Measurements from ENCODE around the gene DHRS7C. TPM values are rescaled to one million over a fixed set of nuclear protein-coding genes. Genes with fewer than 3 reads are reported as not detected.

The DHRS7C gene
- total and polyA plus RNA-seq, 7 experiments from 2014 or later = not detected

DNA sequence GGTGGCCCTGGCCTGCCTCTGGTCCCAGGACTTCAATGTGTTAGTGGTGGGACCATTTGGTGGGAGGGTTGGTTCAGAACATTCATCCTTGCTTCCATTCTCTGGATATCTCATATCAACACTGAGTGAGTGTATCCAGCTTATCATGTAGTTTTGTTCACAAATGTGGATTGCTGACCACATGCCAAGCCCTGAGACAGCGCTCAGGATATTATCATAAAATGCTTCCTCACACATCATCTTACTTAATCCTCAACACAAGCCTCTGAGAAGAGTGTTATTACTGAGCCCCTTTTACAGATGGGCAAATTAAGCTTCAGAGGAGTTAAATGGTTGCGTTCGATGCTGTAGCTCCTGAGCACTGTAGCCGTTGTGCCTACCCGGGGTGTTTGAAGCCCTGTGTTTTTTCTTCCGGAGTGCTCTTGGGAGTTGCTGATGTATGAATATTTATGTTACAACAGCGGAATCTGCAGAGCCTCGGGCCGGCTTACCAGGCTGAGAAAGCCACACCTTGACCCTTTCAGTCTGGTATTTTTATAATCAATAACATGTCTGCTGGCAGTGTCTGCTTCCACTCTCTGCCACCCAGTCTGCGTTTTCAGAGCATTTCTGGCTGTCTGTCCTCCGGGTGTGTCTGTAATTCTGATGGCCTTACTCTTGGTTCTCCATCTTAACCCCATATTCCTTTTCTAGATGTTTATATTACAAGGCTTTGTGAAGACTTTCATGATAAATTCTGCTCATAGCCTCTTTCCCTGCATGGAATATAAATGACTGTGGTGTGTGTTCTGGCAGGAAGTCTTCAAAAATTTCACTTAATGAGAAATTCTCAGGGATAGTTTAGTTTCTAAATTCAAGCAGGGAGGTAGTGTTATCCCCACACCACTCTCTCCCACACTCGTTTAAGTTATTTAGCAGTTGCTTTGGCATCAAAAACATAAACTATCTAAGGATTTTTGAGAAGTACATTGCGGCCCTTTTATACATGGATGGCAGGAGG is 37.2 kb upstream of the DHRS7C start:
- Mint-ChIP-seq H3K9me3 (peaks cover 0 to 4% (median 0%) of the 10 kb centered on the region in 11 donors), H3K4me1 (no peaks in the 10 kb centered on the region), H3K4me3 (no peak overlapping the region), H3K27ac (no peak overlapping the region), H3K36me3 (no peaks in the 10 kb centered on the region), H3K27me3 (peaks cover 0 to 36% (median 12%) of the 10 kb centered on the region in 5 donors)
- POLR2A ChIA-PET = no interaction called here
- DNase-seq = no peak
- H3K36me3 ChIP-seq (ENCODE audit: control insufficient read depth in 2 of 3, insufficient read depth in 3 of 3, low read length in 3 of 3) = no peaks in the 10 kb centered on the region
- no peak for ATAC-seq
- H3K27me3 ChIP-seq (ENCODE audit: control insufficient read depth in 2 of 2, insufficient read depth in 2 of 2, low read length in 2 of 2) = no peaks in the 10 kb centered on the region
- H3K9me3 ChIP-seq (ENCODE audit: control insufficient read depth in 2 of 3, low read length in 3 of 3) = no peaks in the 10 kb centered on the region
- no peak overlapping the region for H3K27ac ChIP-seq (ENCODE audit: low read depth, low read length)
- no peaks in the 10 kb centered on the region for H3K4me1 ChIP-seq (ENCODE audit: control insufficient read depth in 2 of 2, insufficient read depth in 2 of 2, low read length in 2 of 2)
- H3K4me3 ChIP-seq (ENCODE audit: low read length) = no peak overlapping the region
- intact Hi-C loops (cut with micrococcal nuclease) = no loop called here
- CTCF ChIA-PET = no interaction called here

DNA sequence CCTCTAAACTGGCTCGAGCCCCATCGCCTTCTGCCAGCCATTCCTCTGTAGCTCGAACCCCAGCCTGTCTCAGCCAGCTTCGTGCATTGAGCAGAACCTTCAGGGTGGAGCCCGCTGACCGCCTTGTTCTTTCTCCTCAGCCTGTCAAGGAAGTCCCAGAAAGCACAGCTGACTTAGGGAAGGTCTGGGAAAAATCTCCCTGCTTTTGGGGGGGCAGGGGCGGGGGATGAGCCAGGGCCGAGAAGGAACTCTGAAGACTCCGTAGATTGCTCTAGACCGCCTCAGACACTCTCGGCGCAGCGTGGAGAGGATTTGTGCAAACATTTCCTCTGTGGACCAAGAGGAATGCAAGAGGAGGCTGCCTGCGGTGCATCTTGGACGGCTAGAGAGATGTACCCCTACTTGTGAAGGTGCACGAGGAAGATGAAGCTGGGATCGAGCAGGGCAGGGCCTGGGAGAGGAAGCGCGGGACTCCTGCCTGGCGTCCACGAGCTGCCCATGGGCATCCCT is 34.3 kb upstream of the DHRS7C start, which contains the start of gene GLP2R:
Gene GLP2R (plus strand): TSS at position 284 of the 510 bp plus-strand sequence. CDS start 140 bp downstream, at position 424.
- ChIA-PET CTCF (no interaction called here), POLR2A (no interaction called here)
- Mint-ChIP-seq H3K36me3 (no peaks in the 10 kb centered on the region), H3K27ac (no peak within 1 kb of the TSS), H3K9me3 (peaks cover 0 to 5% (median 3%) of the 10 kb centered on the region in 11 donors), H3K4me3 (no peak within 1 kb of the TSS), H3K27me3 (peaks cover 0 to 45% (median 18%) of the 10 kb centered on the region in 5 donors), H3K4me1 (no peaks in the 10 kb centered on the region)
- no peaks in the 10 kb centered on the region for H3K4me1 ChIP-seq (ENCODE audit: control insufficient read depth in 2 of 2, insufficient read depth in 2 of 2, low read length in 2 of 2)
- H3K27ac ChIP-seq (ENCODE audit: low read depth, low read length) = no peak within 1 kb of the TSS
- H3K9me3 ChIP-seq (ENCODE audit: control insufficient read depth in 2 of 3, low read length in 3 of 3) = no peaks in the 10 kb centered on the region
- no peaks in the 10 kb centered on the region for H3K27me3 ChIP-seq (ENCODE audit: control insufficient read depth in 2 of 2, insufficient read depth in 2 of 2, low read length in 2 of 2)
- no peak within 1 kb of the TSS for H3K4me3 ChIP-seq (ENCODE audit: low read length)
- no peaks in the 10 kb centered on the region for H3K36me3 ChIP-seq (ENCODE audit: control insufficient read depth in 2 of 3, insufficient read depth in 3 of 3, low read length in 3 of 3)
- intact Hi-C loops (cut with micrococcal nuclease) = no loop called here
- DNase-seq (no peak), ATAC-seq (no peak)

- Histone ChIP-seq H3K27me3 (ENCODE audit: control insufficient read depth in 2 of 2, insufficient read depth in 2 of 2, low read length in 2 of 2) (no peaks in the 10 kb centered on the region), H3K9me3 (ENCODE audit: control insufficient read depth in 2 of 3, low read length in 3 of 3) (no peaks in the 10 kb centered on the region), H3K4me3 (ENCODE audit: low read length) (no peak overlapping the region), H3K4me1 (ENCODE audit: control insufficient read depth in 2 of 2, insufficient read depth in 2 of 2, low read length in 2 of 2) (no peaks in the 10 kb centered on the region), H3K27ac (ENCODE audit: low read depth, low read length) (no peak overlapping the region), H3K36me3 (ENCODE audit: control insufficient read depth in 2 of 3, insufficient read depth in 3 of 3, low read length in 3 of 3) (no peaks in the 10 kb centered on the region)
- H3K27me3 Mint-ChIP-seq = peaks cover 0 to 41% (median 18%) of the 10 kb centered on the region in 5 donors
- intact Hi-C loops (cut with micrococcal nuclease) = no loop called here
- H3K9me3 Mint-ChIP-seq = peaks cover 0 to 5% (median 3%) of the 10 kb centered on the region in 11 donors
- no peak overlapping the region for H3K27ac Mint-ChIP-seq
- ChIA-PET CTCF (no interaction called here), POLR2A (no interaction called here)
- no peak for ATAC-seq
- no peaks in the 10 kb centered on the region for H3K36me3 Mint-ChIP-seq
- no peak overlapping the region for H3K4me3 Mint-ChIP-seq
- DNase-seq = no peak
- H3K4me1 Mint-ChIP-seq = no peaks in the 10 kb centered on the region
Observed at GRCh38 chr17:9824797-9825338, 33.5 kb upstream of the DHRS7C start.

GRCh38 chr17:9824094-9824493 is 32.7 kb upstream of the DHRS7C start:
- ChIA-PET CTCF (no interaction called here), POLR2A (no interaction called here)
- no peaks in the 10 kb centered on the region for H3K4me1 Mint-ChIP-seq
- H3K36me3 ChIP-seq (ENCODE audit: control insufficient read depth in 2 of 3, insufficient read depth in 3 of 3, low read length in 3 of 3) = no peaks in the 10 kb centered on the region
- H3K27ac Mint-ChIP-seq = no peak overlapping the region
- DNase-seq = no peak
- ATAC-seq = no peak
- H3K27me3 Mint-ChIP-seq = peaks cover 0 to 41% (median 18%) of the 10 kb centered on the region in 5 donors
- H3K27ac ChIP-seq (ENCODE audit: low read depth, low read length) = no peak overlapping the region
- intact Hi-C loops (cut with micrococcal nuclease) = no loop called here
- H3K4me3 ChIP-seq (ENCODE audit: low read length) = no peak overlapping the region
- peaks cover 0 to 5% (median 3%) of the 10 kb centered on the region in 11 donors for H3K9me3 Mint-ChIP-seq
- no peaks in the 10 kb centered on the region for H3K9me3 ChIP-seq (ENCODE audit: control insufficient read depth in 2 of 3, low read length in 3 of 3)
- no peaks in the 10 kb centered on the region for H3K36me3 Mint-ChIP-seq
- H3K27me3 ChIP-seq (ENCODE audit: control insufficient read depth in 2 of 2, insufficient read depth in 2 of 2, low read length in 2 of 2) = no peaks in the 10 kb centered on the region
- no peaks in the 10 kb centered on the region for H3K4me1 ChIP-seq (ENCODE audit: control insufficient read depth in 2 of 2, insufficient read depth in 2 of 2, low read length in 2 of 2)
- H3K4me3 Mint-ChIP-seq = no peak overlapping the region

GRCh38 chr17:9821921-9822320 is 30.5 kb upstream of the DHRS7C start, which contains the start of gene GSG1L2:
Gene GSG1L2 (minus strand): TSS chr17:9822079. CDS start chr17:9822071, 8 bp downstream.
- Histone ChIP-seq H3K4me1 (ENCODE audit: control insufficient read depth in 2 of 2, insufficient read depth in 2 of 2, low read length in 2 of 2) (no peaks in the 10 kb centered on the region), H3K9me3 (ENCODE audit: control insufficient read depth in 2 of 3, low read length in 3 of 3) (no peaks in the 10 kb centered on the region), H3K4me3 (ENCODE audit: low read length) (no peak within 1 kb of the TSS), H3K27me3 (ENCODE audit: control insufficient read depth in 2 of 2, insufficient read depth in 2 of 2, low read length in 2 of 2) (no peaks in the 10 kb centered on the region), H3K36me3 (ENCODE audit: control insufficient read depth in 2 of 3, insufficient read depth in 3 of 3, low read length in 3 of 3) (no peaks in the 10 kb centered on the region), H3K27ac (ENCODE audit: low read depth, low read length) (no peak within 1 kb of the TSS)
- Mint-ChIP-seq H3K4me3 (no peak within 1 kb of the TSS), H3K27ac (no peak within 1 kb of the TSS), H3K27me3 (peaks cover 0 to 45% (median 21%) of the 10 kb centered on the region in 5 donors), H3K36me3 (no peaks in the 10 kb centered on the region), H3K9me3 (peaks cover 0 to 5% (median 3%) of the 10 kb centered on the region in 11 donors), H3K4me1 (no peaks in the 10 kb centered on the region)
- DNase-seq (no peak), ATAC-seq (no peak)
- POLR2A ChIA-PET = no interaction called here
- CTCF ChIA-PET = no interaction called here
- intact Hi-C loops (cut with micrococcal nuclease) = no loop called here

- H3K9me3 ChIP-seq (ENCODE audit: control insufficient read depth in 2 of 3, low read length in 3 of 3) = no peaks in the 10 kb centered on the region
- DNase-seq = no peak
- H3K27ac ChIP-seq (ENCODE audit: low read depth, low read length) = no peak overlapping the region
- H3K27me3 ChIP-seq (ENCODE audit: control insufficient read depth in 2 of 2, insufficient read depth in 2 of 2, low read length in 2 of 2) = no peaks in the 10 kb centered on the region
- CTCF ChIA-PET = interaction anchor here (0.6 kb wide), 1 partner anchor 27 kb away, joined by 3 read pairs; no protein-coding TSS in a partner anchor
- Mint-ChIP-seq H3K27ac (no peak overlapping the region), H3K9me3 (peaks cover 0 to 11% (median 4%) of the 10 kb centered on the region in 11 donors), H3K4me3 (no peak overlapping the region), H3K36me3 (no peaks in the 10 kb centered on the region), H3K4me1 (no peaks in the 10 kb centered on the region), H3K27me3 (peaks cover 0 to 35% (median 19%) of the 10 kb centered on the region in 5 donors)
- no peaks in the 10 kb centered on the region for H3K4me1 ChIP-seq (ENCODE audit: control insufficient read depth in 2 of 2, insufficient read depth in 2 of 2, low read length in 2 of 2)
- no peak overlapping the region for H3K4me3 ChIP-seq (ENCODE audit: low read length)
- no peaks in the 10 kb centered on the region for H3K36me3 ChIP-seq (ENCODE audit: control insufficient read depth in 2 of 3, insufficient read depth in 3 of 3, low read length in 3 of 3)
- no peak for ATAC-seq
- POLR2A ChIA-PET = no interaction called here
- intact Hi-C loops (cut with micrococcal nuclease) = no loop called here
Observed at GRCh38 chr17:9820448-9820847, 29.1 kb upstream of the DHRS7C start.

Data from naive thymus-derived CD4-positive, alpha-beta T cell (primary cell).